HepG2 (cell line): ENCODE measurements around the gene SLC12A3. TPM values are rescaled to one million over a fixed set of nuclear protein-coding genes. Genes with fewer than 3 reads are reported as not detected.

Experiments
- BCLAF1 ChIP-seq: fragments of 450-650 bp; IDR thresholded peaks from 2 replicates; pipeline ENCODE4 v1.6.1; 2017; ENCODE audit warnings: mild to moderate bottlenecking
- CC2D1A ChIP-seq: sonication (generic); formaldehyde crosslinking; IDR thresholded peaks from 2 replicates; pipeline ENCODE4 v1.8.1; 2023; ENCODE audit warnings: mild to moderate bottlenecking, missing genetic modification reagents
- CERS6 ChIP-seq: sonication (generic); formaldehyde crosslinking; IDR thresholded peaks from 2 replicates; pipeline ENCODE4 v1.5.0; 2020; ENCODE audit warnings: missing genetic modification reagents
- FOXP4 ChIP-seq: sonication (generic); formaldehyde crosslinking; IDR thresholded peaks from 2 replicates; pipeline ENCODE4 v1.4.0; 2020; ENCODE audit warnings: missing genetic modification reagents
- IRF2 ChIP-seq: IDR thresholded peaks from 2 replicates; pipeline ENCODE4 v1.6.1; 2018; ENCODE audit warnings: missing genetic modification reagents, missing compliant biosample characterization
- KDM5B ChIP-seq: sonication (generic); formaldehyde crosslinking; IDR thresholded peaks from 2 replicates; pipeline ENCODE4 v1.4.0; 2020; ENCODE audit warnings: missing genetic modification reagents, mild to moderate bottlenecking, borderline replicate concordance
- NPAS2 ChIP-seq: sonication (generic); formaldehyde crosslinking; IDR thresholded peaks from 2 replicates; pipeline ENCODE4 v1.8.0; 2022; ENCODE audit warnings: mild to moderate bottlenecking, missing genetic modification reagents, borderline replicate concordance
- PRDM10 ChIP-seq: sonication (generic); formaldehyde crosslinking; IDR thresholded peaks from 2 replicates; pipeline ENCODE4 v1.4.0; 2020; ENCODE audit warnings: low read depth, missing genetic modification reagents
- SKI ChIP-seq: fragments of 450-650 bp; IDR thresholded peaks from one replicate; pipeline ENCODE4 v1.6.1; 2018; ENCODE audit warnings: mild to moderate bottlenecking; ENCODE audit not compliant: partially characterized antibody
- SUZ12 ChIP-seq: fragments of 150-350 bp; IDR thresholded peaks from 2 replicates; pipeline ENCODE4 v1.6.1; 2014; ENCODE audit warnings: low read depth, low read length
- ZNF510 ChIP-seq: sonication (generic); formaldehyde crosslinking; IDR thresholded peaks from 2 replicates; pipeline ENCODE4 v1.4.0; 2020; ENCODE audit warnings: low read depth, mild to moderate bottlenecking, missing genetic modification reagents
- ZNF513 ChIP-seq: sonication (generic); formaldehyde crosslinking; conservative IDR thresholded peaks from 2 replicates; pipeline ENCODE4 v1.5.0; 2020; ENCODE audit warnings: missing genetic modification reagents
- ZNF530 ChIP-seq: sonication (generic); formaldehyde crosslinking; IDR thresholded peaks from 2 replicates; pipeline ENCODE4 v1.5.0; 2020; ENCODE audit warnings: low read depth, mild to moderate bottlenecking, missing genetic modification reagents
- ZNF547 ChIP-seq: sonication (generic); formaldehyde crosslinking; IDR thresholded peaks from 2 replicates; pipeline ENCODE4 v1.5.1; 2020; ENCODE audit warnings: mild to moderate bottlenecking, missing genetic modification reagents
- ZNF749 ChIP-seq: sonication (generic); formaldehyde crosslinking; IDR thresholded peaks from 2 replicates; pipeline ENCODE4 v1.8.0; 2022; ENCODE audit warnings: mild to moderate bottlenecking, missing genetic modification reagents, moderate library complexity, borderline replicate concordance
- polyA plus RNA-seq, 8 experiments: library from polyadenylated mRNA; depleted of rRNA in 3 of 8; stranded (reverse) in 7 of 8; unstranded in 1 of 8; fragments of >200 nt; fragmentation: Illumina TruSeq in 4 of 8; extraction: Trizol in 4 of 8; gene quantifications; 2 replicates each; pipeline versions ENCODE4 v1.2.1 to v1.2.3, GENCODE V29; 2011 to 2016; ENCODE audit warnings: low read depth in 4 of 8, missing spikeins in 1 of 8, mixed read lengths in 1 of 8; ENCODE audit not compliant: insufficient read depth in 1 of 8
- total RNA-seq, 5 experiments: library from RNA; depleted of rRNA; stranded (reverse); fragments of >200 nt; fragmentation: Illumina TruSeq; extraction: Trizol; gene quantifications; 2 replicates each; pipeline ENCODE4 v1.2.3, GENCODE V29; 2016; ENCODE audit warnings: low read depth in 1 of 5

SLC12A3 gene
- total and polyA plus RNA-seq, 2 of the 13 experiments (the other 11 are each of a cell fraction or from before 2014, with no cell fraction given), result 6.2 TPM; not detected in 1

GRCh38 chr16:56849690-56850680 is 15.0 kb upstream of the SLC12A3 start (continued):
- TF ChIP-seq PRDM10 (CRISPR knock-in tag) (0 out of 2 replicates have a peak, but pooled peaks have one; percentile 27), CC2D1A (CRISPR knock-in tag) (no peak), ZNF530 (CRISPR knock-in tag) (no peak), ZNF749 (CRISPR knock-in tag) (no peak), NPAS2 (CRISPR knock-in tag) (no peak), BCLAF1 (no peak), KDM5B (peak; percentile 17; the same call in 1 of the 2 replicates), CERS6 (CRISPR knock-in tag) (no peak), ZNF513 (CRISPR knock-in tag) (0 out of 2 replicates have a peak, but pooled peaks have one; percentile 4), ZNF510 (CRISPR knock-in tag) (no peak), SKI (no peak), SUZ12 (no peak), IRF2 (no peak; the same call in 1 of the 2 replicates), FOXP4 (CRISPR knock-in tag) (peak; percentile 83), ZNF547 (CRISPR knock-in tag) (no peak)
